HG03565 (cell line): ENCODE measurements around the gene SIX6.
"Not testable (repeated sequence)": the region's sequence is repeated elsewhere in the genome, so short reads cannot be mapped to it uniquely, and the experiment has no call there.

ENCODE experiments used
- ATAC-seq: cut with Tn5 transposase; IDR thresholded peaks from one replicate; pipeline ENCODE4 v1.9.1; 2021; ENCODE audit warnings: mild to moderate bottlenecking, moderate library complexity; ENCODE audit not compliant: unreplicated experiment

Gene SIX6

DNA sequence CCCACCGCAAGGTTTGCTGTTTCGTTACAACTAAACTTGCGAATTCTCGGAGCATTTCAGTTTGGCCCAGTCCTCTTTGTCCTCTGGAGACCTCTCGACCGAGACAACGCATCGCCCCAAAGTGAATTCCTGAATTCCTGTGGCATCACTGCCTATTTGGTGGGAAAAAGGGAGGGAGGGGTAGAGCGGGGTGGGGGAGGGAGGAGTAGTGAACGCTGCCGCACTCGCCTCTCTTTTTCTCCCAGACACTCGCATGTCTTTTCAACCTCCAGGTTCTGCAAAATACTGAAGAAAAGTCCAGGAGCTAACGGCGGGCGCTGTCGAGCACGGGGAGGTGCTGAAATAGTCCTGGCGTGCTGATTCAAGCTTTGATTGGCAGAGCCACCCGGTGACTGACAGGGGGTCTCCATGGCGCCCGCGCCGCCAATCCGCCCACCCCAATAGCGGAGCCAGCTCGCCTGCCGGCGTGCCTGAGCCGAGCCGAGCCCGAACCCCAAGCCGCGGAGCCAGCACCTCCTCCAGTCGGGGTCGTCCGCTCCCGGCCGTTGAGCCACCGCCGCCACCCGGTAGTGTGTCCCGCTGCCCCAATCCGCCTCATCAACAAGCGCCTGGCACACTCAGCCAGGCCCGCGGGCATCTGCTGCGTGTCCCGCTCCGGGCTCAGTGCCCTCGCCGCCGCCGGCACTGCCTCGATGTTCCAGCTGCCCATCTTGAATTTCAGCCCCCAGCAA, at the start of gene SIX6:
Gene SIX6 (plus strand): TSS at position 440 of the 731 bp plus-strand sequence. CDS start 253 bp downstream, at position 693.
- no peak for ATAC-seq

DNA sequence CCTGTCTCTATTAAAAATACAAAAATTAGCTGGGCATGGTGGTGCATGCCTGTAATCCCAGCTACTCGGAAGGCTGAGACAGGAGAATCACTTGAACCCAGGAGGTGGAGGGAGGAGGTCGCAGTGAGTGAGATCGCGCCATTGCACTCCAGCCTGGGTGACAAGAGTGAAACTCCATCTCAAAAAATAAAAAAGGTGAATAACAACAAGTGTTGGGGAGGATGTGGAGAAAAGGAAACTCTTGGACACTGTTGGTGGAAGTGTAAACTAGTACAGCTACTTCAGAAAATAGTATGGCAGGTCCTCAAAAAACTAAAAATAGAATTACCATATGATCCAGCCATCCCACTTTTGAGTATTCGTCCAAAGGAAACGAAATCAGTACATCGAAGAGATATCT, 28.7 kb upstream of the SIX6 start:
- ATAC-seq: not testable (repeated sequence)

DNA sequence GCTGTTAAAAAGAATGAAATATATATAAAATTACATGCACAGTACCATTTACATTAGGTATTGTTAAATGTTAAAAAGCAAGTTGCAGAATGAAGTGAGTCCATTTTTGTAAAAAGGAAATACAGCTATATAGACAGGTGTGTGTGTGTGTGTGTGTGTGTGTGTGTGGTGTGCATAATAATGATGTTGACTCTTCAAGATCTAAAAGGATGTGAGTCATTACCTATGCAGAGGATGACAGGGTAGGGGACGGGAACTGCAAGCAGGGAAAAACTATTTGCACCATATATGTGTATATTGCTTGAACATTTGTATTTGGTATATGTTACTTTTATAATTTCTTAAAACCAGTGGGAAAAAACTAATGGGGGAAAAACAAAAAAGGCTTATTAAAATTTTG, 26.2 kb upstream of the SIX6 start:
- no peak for ATAC-seq

DNA sequence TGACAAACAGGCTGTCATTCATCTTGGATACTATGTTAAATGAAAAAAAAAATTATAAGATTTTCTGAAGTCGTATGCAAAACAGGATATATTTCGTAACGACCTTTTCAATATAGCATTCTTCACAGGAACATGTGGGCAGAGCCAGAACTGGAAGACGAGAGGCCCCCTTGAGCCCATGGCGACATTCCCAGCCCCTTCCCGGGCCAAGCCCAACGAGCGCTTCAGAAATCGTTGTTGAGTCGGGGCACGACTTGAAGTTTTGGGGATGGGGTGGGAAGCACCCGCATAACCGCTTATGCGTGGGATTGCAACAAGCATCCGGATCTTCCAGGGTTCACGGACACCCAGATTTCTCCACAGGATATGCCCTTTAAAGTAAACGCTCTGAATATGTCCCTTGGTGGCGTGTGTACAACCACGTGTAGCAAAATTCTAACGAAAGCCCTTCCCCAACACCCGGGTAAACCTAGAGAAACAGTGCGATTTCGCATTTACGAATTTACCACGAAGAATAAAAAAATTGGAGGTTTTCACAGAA, 23.8 kb upstream of the SIX6 start:
- ATAC-seq: no peak

DNA sequence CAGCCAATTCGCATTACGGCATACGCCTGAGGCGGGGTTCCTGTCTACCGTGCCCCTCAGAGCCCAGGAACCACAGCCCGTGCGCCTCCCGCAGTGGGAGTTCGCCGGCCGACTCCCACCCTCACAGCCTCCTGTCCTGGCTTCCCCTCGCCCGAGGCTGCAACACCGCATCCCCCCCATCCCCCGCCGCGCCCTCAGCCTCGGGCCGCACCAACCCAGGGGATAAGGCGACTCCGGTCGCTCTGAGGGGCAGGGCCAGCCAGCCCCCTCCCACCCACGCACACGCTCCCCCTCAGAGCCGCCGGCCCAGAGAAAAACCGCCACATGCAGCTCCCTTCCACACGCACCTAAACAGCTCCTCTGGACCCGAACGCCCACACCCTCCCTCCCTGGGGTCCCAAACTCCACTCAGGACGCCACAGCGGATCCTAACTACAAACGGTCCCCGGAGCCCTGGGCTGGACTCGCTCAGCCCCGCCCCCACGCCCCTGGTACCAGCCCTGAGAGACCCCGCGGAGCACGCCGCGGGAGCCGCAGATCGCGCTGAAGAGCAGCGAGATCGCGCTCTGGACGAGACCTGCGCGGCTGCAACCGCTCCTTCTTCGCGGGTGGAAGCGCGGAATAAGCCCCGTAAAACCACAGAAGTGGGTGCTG, 23.2 kb upstream of the SIX6 start, which contains the start of gene C14orf39:
Gene C14orf39 (minus strand): TSS at position 466 of the 654 bp plus-strand sequence. CDS start 985 bp downstream, outside the sequence.
- ATAC-seq: no peak

DNA sequence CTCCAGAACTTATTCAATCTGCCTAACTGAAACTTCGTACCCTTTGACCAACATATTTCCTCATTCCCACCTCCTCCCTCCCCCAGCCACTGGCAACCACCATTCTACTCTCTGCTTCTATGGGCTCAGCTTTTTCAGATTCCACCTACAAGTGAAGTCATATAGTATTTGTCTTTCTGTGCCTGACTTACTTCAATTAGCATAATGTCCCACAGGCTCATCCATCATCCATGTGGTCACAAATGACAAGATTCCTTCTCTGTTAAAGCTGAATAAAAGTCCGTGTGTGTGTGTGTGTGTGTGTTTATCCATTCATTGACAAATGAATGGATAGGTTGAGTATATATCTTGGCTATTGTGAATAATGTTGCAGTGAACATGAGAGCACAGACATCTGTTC, 21.7 kb upstream of the SIX6 start:
- ATAC-seq: no peak

DNA sequence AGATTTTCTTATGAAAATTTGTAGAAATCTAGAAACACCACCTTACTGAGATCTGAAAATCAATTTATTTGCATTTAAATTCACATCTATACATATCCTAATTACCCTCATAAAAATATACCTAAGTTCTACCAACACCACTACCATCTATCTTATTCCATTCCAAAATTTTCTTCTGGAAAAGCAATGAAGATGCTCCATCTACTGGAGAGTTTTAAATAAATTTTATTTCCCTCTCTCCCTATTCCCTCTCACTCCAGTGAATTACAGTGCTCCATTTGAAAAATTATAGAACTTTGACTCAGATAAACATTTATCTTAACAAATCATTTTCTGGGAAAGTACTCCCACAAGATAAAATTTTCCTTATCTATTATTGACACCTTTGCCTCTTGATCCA, 20.8 kb upstream of the SIX6 start:
- no peak for ATAC-seq

DNA sequence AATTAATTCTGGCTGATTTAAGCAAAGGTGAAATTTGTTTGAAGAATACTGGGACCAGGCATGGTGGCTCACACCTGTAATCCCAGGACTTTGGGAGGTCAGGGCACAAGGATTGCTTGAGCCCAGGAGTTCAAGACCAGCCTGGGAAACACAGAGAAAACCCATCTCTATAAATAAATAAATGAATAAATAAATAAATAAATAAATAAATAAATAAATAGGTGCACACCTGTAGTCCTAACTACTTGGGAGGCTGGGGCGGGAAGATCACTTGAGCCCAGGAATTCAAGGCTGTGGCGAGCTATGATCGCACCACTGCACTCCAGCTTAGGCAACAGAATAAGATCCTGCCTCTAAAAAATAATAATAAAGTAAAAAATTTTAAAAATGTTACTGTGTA, 18.7 kb upstream of the SIX6 start:
- no peak for ATAC-seq

DNA sequence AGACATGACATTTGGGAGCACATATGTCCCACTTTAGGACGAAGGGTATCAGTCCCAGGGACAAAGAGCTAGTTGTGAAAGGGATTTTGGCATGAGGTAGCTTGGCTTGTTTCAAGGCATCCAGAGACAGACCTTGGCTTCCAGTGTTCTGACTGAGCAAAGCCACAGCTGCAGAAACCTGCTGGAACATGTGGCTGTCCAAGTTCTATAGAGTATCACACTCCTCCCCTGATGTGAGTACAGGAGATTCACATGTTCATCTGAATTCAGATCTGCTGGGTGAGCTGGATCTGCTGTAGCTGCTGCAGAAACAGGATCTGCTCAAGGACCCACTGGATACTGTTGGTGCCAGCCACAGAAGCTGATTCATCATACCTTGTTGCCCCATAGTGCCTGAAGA, 13.0 kb upstream of the SIX6 start:
- no peak for ATAC-seq

DNA sequence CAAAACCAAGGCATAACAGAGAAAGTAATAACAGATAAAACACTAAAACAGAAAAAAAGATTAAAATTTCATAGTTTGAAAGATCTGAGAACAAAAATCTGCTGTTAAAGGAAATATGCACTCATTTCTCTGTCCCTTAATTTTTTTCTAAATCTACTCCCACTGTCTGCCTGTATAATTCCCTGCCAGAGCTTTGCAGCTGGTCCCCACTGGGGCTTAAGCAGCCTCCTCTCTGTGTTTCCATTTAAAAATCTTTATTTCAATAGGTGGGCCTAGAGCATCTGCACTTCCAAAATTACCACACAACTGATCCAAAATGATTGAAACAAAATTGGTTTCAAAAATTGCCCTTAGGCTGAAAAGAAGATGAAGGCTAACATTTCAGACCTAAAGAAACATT, 6.4 kb upstream of the SIX6 start:
- ATAC-seq: no peak

DNA sequence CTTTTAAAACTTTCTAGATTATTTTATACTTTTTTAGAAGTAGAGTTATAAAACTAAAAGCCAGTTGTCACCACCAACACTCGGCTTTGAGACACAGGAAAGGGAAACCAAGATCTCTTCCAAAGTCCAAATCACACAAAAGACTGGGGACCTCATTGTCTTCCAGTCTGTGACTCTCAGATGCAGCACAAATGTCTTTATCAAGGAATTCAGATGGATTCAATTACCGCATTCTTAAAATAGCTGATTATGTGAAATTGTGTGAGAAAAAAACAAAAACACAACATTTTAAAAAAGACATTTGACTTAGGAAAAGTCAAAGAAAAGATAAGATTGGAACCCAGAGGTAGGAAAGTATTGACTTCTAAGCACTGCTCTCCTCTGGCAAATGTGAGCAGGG, 3.5 kb upstream of the SIX6 start:
- no peak for ATAC-seq

DNA sequence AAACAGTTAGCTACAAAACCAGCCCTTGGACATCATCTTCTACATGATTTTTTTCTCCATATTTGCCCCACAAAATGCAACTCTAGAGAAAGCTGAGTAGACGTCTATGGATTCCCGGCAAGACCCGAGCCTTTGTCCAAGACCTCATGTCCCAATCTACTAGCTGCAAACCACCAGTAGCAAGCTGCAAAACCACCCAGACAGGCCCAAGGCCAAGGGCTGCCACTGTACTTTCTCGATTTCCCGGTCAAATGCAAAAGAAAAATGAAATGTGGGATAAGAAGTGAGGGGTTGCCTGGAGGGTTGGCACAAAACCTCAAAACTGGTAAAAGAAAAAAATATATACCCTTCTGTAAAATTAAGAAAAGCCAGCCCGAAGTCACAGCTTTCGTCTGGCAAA, 2.9 kb upstream of the SIX6 start:
- ATAC-seq: no peak

DNA sequence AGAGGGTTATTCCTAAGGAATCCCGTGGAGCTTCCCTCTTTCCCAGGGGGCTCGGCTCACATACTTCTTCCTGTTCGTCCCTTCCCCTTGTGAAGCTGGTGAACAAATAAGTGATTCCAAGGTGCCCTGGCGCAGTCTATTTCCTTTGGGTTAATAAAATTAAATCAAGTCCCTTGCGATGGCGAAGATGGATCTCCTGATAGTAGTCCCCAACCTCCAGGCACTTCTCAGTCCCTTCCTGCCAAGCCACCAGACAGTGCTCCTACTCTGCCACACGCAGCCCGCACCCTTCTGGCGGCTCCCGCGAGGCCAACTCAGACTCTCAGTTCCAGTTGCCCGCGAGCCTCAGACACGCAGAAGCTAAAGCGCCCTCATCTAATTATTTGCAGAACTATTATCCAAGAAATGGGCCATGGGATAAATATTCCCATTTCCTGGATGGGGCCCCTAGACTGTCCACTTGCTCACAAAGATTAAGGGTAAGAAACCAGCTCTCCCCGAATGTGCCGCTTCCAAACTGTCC, 2.4 kb upstream of the SIX6 start:
- ATAC-seq: no peak

DNA sequence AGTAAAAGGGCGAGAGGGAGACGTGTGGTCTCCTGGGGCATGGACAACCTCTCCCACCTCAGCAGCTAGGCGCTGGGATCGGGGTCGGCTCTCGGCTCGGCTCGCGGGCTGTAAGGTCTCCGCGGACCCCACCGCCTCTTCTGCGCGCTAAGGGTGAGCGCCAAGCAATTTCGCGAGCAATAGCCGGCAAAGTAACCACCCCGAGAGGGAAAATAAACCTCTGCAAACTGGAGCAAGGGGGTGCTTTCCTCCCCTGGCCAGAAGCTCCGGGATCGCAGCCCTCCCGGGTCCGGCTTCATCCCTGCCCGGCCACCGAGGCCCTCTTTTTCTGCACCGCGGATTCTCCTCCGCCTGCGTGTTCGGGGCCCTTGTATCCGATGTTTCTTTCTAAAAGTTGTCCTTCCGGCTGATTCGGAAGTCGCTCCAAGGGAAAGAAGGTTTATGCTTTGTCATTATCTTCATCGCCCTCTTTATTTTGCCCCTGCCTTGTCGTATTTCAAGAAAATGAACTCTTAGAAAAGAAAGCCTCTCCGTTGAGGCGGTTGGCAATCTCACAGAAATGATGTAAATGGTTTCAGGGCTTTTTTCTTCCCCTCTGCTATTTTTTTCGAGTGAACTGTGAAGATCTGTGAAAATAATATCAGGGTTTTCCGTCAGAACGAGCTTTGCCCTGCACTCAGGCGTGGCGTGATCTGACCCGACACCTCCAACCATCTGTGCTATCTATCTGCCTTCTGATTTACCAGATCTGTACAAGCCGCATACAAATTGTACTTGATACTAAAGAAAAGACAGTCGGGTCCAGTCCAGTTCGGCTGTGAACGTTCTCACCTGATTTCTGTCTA, 1.7 kb upstream of the SIX6 start:
- ATAC-seq: no peak

DNA sequence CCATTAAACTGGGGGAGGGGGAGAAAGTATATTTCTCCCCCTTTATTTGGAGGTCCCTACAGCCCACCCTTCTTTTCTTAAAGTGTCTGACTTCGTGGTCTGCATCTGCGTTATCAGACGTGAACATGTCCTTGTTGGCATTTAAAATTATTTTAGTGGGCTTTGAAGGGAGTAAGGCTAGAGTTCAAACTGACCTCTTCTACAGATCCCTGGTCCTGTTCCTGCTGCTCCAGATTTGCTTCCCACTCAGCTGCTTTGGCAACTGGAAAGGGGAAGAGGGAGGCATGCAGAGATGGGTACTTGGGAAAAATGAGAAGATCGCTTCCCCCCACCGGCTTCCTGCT, 611 bp upstream of the SIX6 start:
- no peak for ATAC-seq

DNA sequence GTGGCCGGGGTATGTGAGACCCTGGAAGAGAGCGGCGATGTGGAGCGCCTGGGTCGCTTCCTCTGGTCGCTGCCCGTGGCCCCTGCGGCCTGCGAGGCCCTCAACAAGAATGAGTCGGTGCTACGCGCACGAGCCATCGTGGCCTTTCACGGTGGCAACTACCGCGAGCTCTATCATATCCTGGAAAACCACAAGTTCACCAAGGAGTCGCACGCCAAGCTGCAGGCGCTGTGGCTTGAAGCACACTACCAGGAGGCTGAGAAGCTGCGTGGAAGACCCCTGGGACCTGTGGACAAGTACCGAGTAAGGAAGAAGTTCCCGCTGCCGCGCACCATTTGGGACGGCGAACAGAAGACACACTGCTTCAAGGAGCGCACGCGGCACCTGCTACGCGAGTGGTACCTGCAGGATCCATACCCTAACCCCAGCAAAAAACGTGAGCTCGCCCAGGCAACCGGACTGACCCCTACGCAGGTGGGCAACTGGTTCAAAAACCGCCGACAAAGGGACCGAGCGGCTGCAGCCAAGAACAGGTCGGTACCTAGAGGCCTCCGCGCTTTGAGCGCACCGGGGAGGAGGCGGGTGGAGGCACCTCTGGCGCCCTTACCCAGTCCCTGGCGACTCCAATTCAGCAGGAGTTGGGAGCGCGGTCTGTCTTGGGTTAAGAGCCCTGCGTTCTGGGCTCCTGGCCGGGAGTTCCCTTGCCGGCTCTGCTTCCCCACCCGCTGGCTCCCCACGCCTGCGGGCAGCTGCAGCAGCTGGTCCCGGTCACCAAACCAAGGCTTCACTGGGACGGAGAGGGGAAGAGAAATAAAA, 700 bp downstream of the SIX6 start:
- no peak for ATAC-seq

DNA sequence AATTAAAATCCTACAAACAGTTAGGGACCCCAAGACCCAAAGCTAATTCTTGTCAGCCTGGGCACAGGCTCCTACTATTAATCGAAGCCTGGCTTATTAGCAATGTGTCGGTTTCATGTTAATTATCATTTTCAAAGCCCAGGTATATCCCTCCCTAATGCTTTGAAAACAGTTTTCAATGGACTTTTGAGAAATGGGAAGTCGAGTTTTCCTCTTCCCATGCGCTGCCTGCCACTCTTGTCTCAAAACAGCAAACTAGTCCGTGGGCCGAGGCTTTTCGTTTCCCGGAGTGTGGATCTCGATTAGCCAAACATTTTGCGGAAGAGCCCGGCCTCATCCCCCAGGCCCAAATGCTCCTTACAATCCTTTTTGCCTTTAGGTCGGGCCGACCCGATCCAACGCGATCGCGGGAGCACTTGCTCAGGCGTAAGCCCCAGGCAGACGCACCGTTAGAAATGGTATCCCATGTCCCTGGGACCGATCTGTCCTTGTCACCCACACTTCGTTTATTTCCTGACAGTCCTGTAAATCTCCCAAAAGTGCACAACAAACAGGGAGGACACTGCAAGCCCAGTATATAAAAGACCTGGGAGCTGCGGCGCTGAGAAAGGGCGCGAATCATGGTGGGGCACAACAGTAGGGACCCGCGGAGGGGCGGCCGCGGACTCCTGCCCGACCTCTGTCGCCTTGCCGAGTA, 1.5 kb downstream of the SIX6 start:
- ATAC-seq: no peak

DNA sequence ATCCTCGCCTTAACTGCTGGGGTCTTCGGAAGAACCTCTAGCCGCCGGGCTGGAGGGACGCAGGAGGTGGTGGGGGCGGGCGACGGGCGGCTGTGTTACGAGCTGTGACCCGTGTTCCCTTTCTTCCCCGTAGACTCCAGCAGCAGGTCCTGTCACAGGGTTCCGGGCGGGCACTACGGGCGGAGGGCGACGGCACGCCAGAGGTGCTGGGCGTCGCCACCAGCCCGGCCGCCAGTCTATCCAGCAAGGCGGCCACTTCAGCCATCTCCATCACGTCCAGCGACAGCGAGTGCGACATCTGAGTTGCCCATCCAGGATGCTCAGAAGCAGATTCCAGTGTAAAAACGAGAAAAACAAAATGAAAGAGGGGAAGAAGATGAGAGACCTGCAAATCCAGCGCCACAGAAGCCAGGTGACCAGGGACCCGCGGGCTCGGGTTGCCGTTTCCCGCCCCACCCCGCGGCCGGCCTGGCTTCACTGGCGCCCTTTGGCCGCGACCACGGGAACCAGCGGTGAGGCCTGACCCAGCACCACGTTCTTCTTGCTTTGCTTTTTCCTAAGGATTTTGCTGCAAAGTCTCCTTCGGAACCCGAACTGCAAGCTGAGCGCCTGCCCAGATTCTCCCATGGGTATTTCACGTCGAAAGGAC, 2.1 kb downstream of the SIX6 start:
- no peak for ATAC-seq

DNA sequence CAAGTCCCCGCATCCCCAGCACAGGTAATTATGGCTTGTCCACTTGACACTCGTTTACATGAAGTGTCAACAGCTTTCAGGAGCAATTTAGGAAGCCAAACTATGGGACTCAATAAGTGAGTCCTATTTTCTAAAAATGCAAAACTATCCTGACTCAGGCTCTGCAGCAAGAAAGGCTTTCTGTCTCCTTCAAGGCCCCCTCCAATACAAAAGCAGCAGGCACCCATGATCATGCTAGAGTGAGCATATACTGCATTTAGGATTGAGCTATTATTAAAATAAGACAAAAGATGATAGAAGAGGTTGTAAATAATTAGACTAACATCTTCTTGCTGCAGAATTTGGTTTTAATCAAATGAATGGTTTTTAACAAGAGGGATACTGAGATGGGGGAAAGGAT, 3.2 kb downstream of the SIX6 start:
- ATAC-seq: no peak
